ENCODE measurements around the gene CNPPD1.

The CNPPD1 gene

GRCh38 chr2:219140722-219141121 lies 36.0 kb downstream of the CNPPD1 start:
- DNase-seq: no peak
- no peak for TF ChIP-seq POLR2A (IDR thresholded peaks at IDR 0.05; ENCODE audit: low read length)
- TF ChIP-seq GATA1 (IDR thresholded peaks at IDR 0.05; ENCODE audit: low read depth, low read length): no peak

- TF ChIP-seq POLR2A (IDR thresholded peaks at IDR 0.05; ENCODE audit: low read length) (no peak), GATA1 (IDR thresholded peaks at IDR 0.05; ENCODE audit: low read depth, low read length) (no peak)
- no peak for DNase-seq
Measured at GRCh38 chr2:219133976-219134375, 42.7 kb downstream of the CNPPD1 start.

GRCh38 chr2:219131744-219132143 lies 45.0 kb downstream of the CNPPD1 start:
- TF ChIP-seq POLR2A (IDR thresholded peaks at IDR 0.05; ENCODE audit: low read length): no peak
- no peak for TF ChIP-seq GATA1 (IDR thresholded peaks at IDR 0.05; ENCODE audit: low read depth, low read length)

GRCh38 chr2:219131327-219131726 lies 45.4 kb downstream of the CNPPD1 start:
- TF ChIP-seq POLR2A (IDR thresholded peaks at IDR 0.05; ENCODE audit: low read length) (no peak), GATA1 (IDR thresholded peaks at IDR 0.05; ENCODE audit: low read depth, low read length) (no peak)
- no peak for DNase-seq

More at GRCh38 chr2:219131744-219132143, 45.0 kb downstream of the CNPPD1 start:
- no peak for DNase-seq

- DNase-seq: no peak
- TF ChIP-seq GATA1 (IDR thresholded peaks at IDR 0.05; ENCODE audit: low read depth, low read length) (no peak), POLR2A (IDR thresholded peaks at IDR 0.05; ENCODE audit: low read length) (no peak)
Measured at GRCh38 chr2:219129589-219129988, 47.1 kb downstream of the CNPPD1 start.

- no peak for TF ChIP-seq POLR2A (IDR thresholded peaks at IDR 0.05; ENCODE audit: low read length)
- no peak for TF ChIP-seq GATA1 (IDR thresholded peaks at IDR 0.05; ENCODE audit: low read depth, low read length)
Measured at GRCh38 chr2:219128396-219128795, 48.3 kb downstream of the CNPPD1 start.

GRCh38 chr2:219127037-219127635 lies 49.6 kb downstream of the CNPPD1 start:
- no peak for DNase-seq
- TF ChIP-seq GATA1 (IDR thresholded peaks at IDR 0.05; ENCODE audit: low read depth, low read length) (no peak), POLR2A (IDR thresholded peaks at IDR 0.05; ENCODE audit: low read length) (no peak)

More at GRCh38 chr2:219128396-219128795, 48.3 kb downstream of the CNPPD1 start:
- DNase-seq: no peak

GRCh38 chr2:219126555-219126954 lies 50.2 kb downstream of the CNPPD1 start:
- TF ChIP-seq GATA1 (IDR thresholded peaks at IDR 0.05; ENCODE audit: low read depth, low read length) (no peak), POLR2A (IDR thresholded peaks at IDR 0.05; ENCODE audit: low read length) (no peak)
- DNase-seq: no peak

GRCh38 chr2:219125886-219126270 lies 50.8 kb downstream of the CNPPD1 start:
- no peak for TF ChIP-seq GATA1 (IDR thresholded peaks at IDR 0.05; ENCODE audit: low read depth, low read length)
- no peak for DNase-seq

- DNase-seq: peak; percentile 19 to 29
- TF ChIP-seq POLR2A (IDR thresholded peaks at IDR 0.05; ENCODE audit: low read length) (no peak), GATA1 (IDR thresholded peaks at IDR 0.05; ENCODE audit: low read depth, low read length) (no peak)
Measured at GRCh38 chr2:219125225-219125885, 51.4 kb downstream of the CNPPD1 start.

- TF ChIP-seq GATA1 (IDR thresholded peaks at IDR 0.05; ENCODE audit: low read depth, low read length) (no peak), POLR2A (IDR thresholded peaks at IDR 0.05; ENCODE audit: low read length) (no peak)
- DNase-seq: peak; percentile 38 to 72
Measured at GRCh38 chr2:219124381-219125110, 52.2 kb downstream of the CNPPD1 start.

GRCh38 chr2:219123356-219124135 lies 53.2 kb downstream of the CNPPD1 start:
- TF ChIP-seq POLR2A (IDR thresholded peaks at IDR 0.05; ENCODE audit: low read length): no peak
- TF ChIP-seq GATA1 (IDR thresholded peaks at IDR 0.05; ENCODE audit: low read depth, low read length): no peak
- DNase-seq: no peak

- TF ChIP-seq POLR2A (IDR thresholded peaks at IDR 0.05; ENCODE audit: low read length) (no peak), GATA1 (IDR thresholded peaks at IDR 0.05; ENCODE audit: low read depth, low read length) (no peak)
- DNase-seq: no peak
Measured at GRCh38 chr2:219122202-219122980, 54.3 kb downstream of the CNPPD1 start.
